Gastrocnemius medialis (tissue), 4 donors: ENCODE measurements around the gene PARD3.

ENCODE experiments used
- CTCF ChIP-seq, 5 experiments: fragments of 450-650 bp in 3 of 5; fragments of 200-600 bp in 2 of 5; sonication (generic) in 2 of 5; IDR thresholded peaks in 4 of 5; conservative IDR thresholded peaks in 1 of 5; 1 replicate in 4 of 5; 2 replicates in 1 of 5; pipeline ENCODE4 v1.5.1; 2016 to 2019; ENCODE audit warnings: antibody characterized with exemption in 5 of 5, mild to moderate bottlenecking in 3 of 5, moderate library complexity in 3 of 5
- POLR2A ChIP-seq, 2 donors: fragments of 450-650 bp; IDR thresholded peaks; one replicate each; pipeline ENCODE4 v1.6.1; 2017; ENCODE audit warnings: antibody characterized with exemption in 2 of 2, mild to moderate bottlenecking in 2 of 2, moderate library complexity in 2 of 2

GRCh38 chr10:34701194-34701593 lies 113.9 kb downstream of the PARD3 start:
- TF ChIP-seq CTCF (IDR thresholded peaks at IDR 0.05 in 4 of 5, conservative IDR thresholded peaks at IDR 0.05 in 1 of 5), result no peak
- TF ChIP-seq POLR2A (IDR thresholded peaks at IDR 0.05), result no peak
